BJ (cell line): ENCODE results near the gene ZNF366. TPM values are rescaled to one million over a fixed set of nuclear protein-coding genes. Genes with fewer than 3 reads are reported as not detected.
A peak's percentile ranks its signal among the peaks of the same experiment; 100 is the strongest.

Source experiments
- CTCF ChIA-PET: fragments of 350-600 bp; formaldehyde crosslinking; extraction: SDS; loops from one replicate; lab custom pipeline; 2021; ENCODE audit warnings: antibody characterized with exemption, inconsistent platforms; lab: Yijun Ruan, JAX
- POLR2A ChIA-PET: fragments of 300-600 bp; sonication (Branson Sonifier 250); formaldehyde crosslinking; extraction: SDS; loops from one replicate; lab custom pipeline; 2021; ENCODE audit warnings: antibody characterized with exemption; lab: Charles Lee
- DNase-seq: peaks from one replicate; pipeline ENCODE4 v3.0.0-alpha.2; 2011; ENCODE audit warnings: low read depth
- H3K27me3 ChIP-seq: 2 replicates; pipeline ENCODE4 v1.6.0; 2011; ENCODE audit warnings: low read length; ENCODE audit not compliant: control insufficient read depth, insufficient read depth
- H3K36me3 ChIP-seq: 2 replicates; pipeline ENCODE4 v1.5.1; 2011; ENCODE audit warnings: low read length; ENCODE audit not compliant: control insufficient read depth, insufficient read depth
- H3K4me3 ChIP-seq: 2 replicates; pipeline ENCODE4 v1.5.1; 2011; ENCODE audit warnings: low read depth, mild to moderate bottlenecking, control low read depth, low read length
- CTCF ChIP-seq: IDR thresholded peaks from 2 replicates; pipeline ENCODE4 v1.5.1; 2011; ENCODE audit warnings: low read depth, mild to moderate bottlenecking, control low read depth, inconsistent platforms, low read length, moderate library complexity; ENCODE audit not compliant: insufficient read depth
- polyA plus RNA-seq: library from polyadenylated mRNA; depleted of rRNA; stranded (reverse); fragments of >200 nt; gene quantifications from 2 replicates; pipeline ENCODE4 v1.2.3, GENCODE V29; 2011

Gene ZNF366
- polyA plus RNA-seq, 1 experiment, result not detected

- TF ChIP-seq CTCF, result no peak
- ChIA-PET POLR2A (no interaction called here), CTCF (interaction anchor here (1.2 kb wide), 1 partner anchor 30 kb away, joined by 4 read pairs; no protein-coding TSS in a partner anchor)
- Histone ChIP-seq H3K4me3 (no peak overlapping the region), H3K27me3 (no peaks in the 10 kb centered on the region), H3K36me3 (no peaks in the 10 kb centered on the region)
- DNase-seq, result no peak
Observed at GRCh38 chr5:72448368-72448767, 58.8 kb downstream of the ZNF366 start.

GRCh38 chr5:72447751-72448150 is 59.5 kb downstream of the ZNF366 start:
- Histone ChIP-seq H3K36me3 (no peaks in the 10 kb centered on the region), H3K27me3 (no peaks in the 10 kb centered on the region), H3K4me3 (no peak overlapping the region)
- no peak for DNase-seq
- TF ChIP-seq CTCF, result no peak
- ChIA-PET POLR2A (no interaction called here), CTCF (interaction anchor here (0.8 kb wide), 1 partner anchor 82 kb away, joined by 3 read pairs; no protein-coding TSS in a partner anchor)

- H3K27me3 ChIP-seq, result no peaks in the 10 kb centered on the region
- ChIA-PET CTCF (no interaction called here), POLR2A (no interaction called here)
- no peak for TF ChIP-seq CTCF
- no peaks in the 10 kb centered on the region for H3K36me3 ChIP-seq
- no peak for DNase-seq
- H3K4me3 ChIP-seq, result no peak overlapping the region
Observed at GRCh38 chr5:72445969-72446368, 61.2 kb downstream of the ZNF366 start.

- TF ChIP-seq CTCF, result no peak
- Histone ChIP-seq H3K4me3 (no peak overlapping the region), H3K36me3 (no peaks in the 10 kb centered on the region), H3K27me3 (no peaks in the 10 kb centered on the region)
- POLR2A ChIA-PET, result no interaction called here
- no peak for DNase-seq
- CTCF ChIA-PET, result no interaction called here
Observed at GRCh38 chr5:72443883-72444282, 63.3 kb downstream of the ZNF366 start.

GRCh38 chr5:72441862-72442540 is 65.2 kb downstream of the ZNF366 start:
- no peak for TF ChIP-seq CTCF
- POLR2A ChIA-PET, result no interaction called here

More at GRCh38 chr5:72441862-72442540, 65.2 kb downstream of the ZNF366 start:
- CTCF ChIA-PET, result interaction anchor here (1.1 to 1.5 kb wide), 2 partner anchors 10 to 39 kb away, joined by 3 to 5 read pairs; no protein-coding TSS in a partner anchor
- no peaks in the 10 kb centered on the region for H3K36me3 ChIP-seq
- DNase-seq, result peak; percentile 91
- H3K4me3 ChIP-seq, result no peak overlapping the region
- no peaks in the 10 kb centered on the region for H3K27me3 ChIP-seq
